PC-9 (cell line): Measurements from ENCODE around the gene OCA2. TPM values are rescaled to one million over a fixed set of nuclear protein-coding genes. Genes with fewer than 3 reads are reported as not detected.

ENCODE experiments used
- BruUV-seq: library from RNA; stranded (reverse); fragments of 400-500 nt; replicated peaks from 2 replicates; lab custom pipeline; 2021; lab: Mats Ljungman, UMichigan
- CTCF ChIA-PET: fragments of 300-600 bp; sonication (Branson Sonifier 250); formaldehyde crosslinking; loops from one replicate; lab custom pipeline; 2022; ENCODE audit warnings: antibody characterized with exemption; lab: Charles Lee
- POLR2A ChIA-PET: fragments of 300-600 bp; sonication (Branson Sonifier 250); formaldehyde crosslinking; loops from one replicate; lab custom pipeline; 2022; ENCODE audit warnings: antibody characterized with exemption; ENCODE audit not compliant: unreplicated experiment; lab: Charles Lee
- DNase-seq, 2 experiments: peaks; one replicate each; pipeline versions ENCODE4 v3.0.0 to v3.0.0-alpha.2; 2015 to 2022; ENCODE audit warnings: mixed read lengths in 1 of 2
- H2AFZ ChIP-seq: fragments of 200-600 bp; sonication (generic); 2 replicates; pipeline ENCODE4 v1.8.1; 2017; ENCODE audit warnings: antibody characterized with exemption
- H3F3A ChIP-seq: fragments of 200-600 bp; sonication (generic); 2 replicates; pipeline ENCODE4 v1.8.1; 2017; ENCODE audit warnings: antibody characterized with exemption, mild to moderate bottlenecking, low read depth; ENCODE audit not compliant: insufficient read depth
- H3K27ac ChIP-seq: fragments of 200-600 bp; sonication (generic); 2 replicates; pipeline ENCODE4 v1.6.1; 2016; ENCODE audit warnings: mixed run types
- H3K27me3 ChIP-seq: fragments of 200-600 bp; sonication (generic); 2 replicates; pipeline ENCODE4 v1.6.1; 2016; ENCODE audit warnings: low read depth, mixed run types; ENCODE audit not compliant: insufficient read depth
- H3K36me3 ChIP-seq: fragments of 200-600 bp; sonication (generic); 2 replicates; pipeline ENCODE4 v1.6.1; 2016; ENCODE audit warnings: low read depth, mixed run types
- H3K4me1 ChIP-seq: fragments of 200-600 bp; sonication (generic); replicated peaks from 2 replicates; pipeline ENCODE4 v1.6.1; 2016; ENCODE audit warnings: mixed run types; ENCODE audit not compliant: insufficient read depth
- H3K4me2 ChIP-seq: fragments of 200-600 bp; sonication (generic); 2 replicates; pipeline ENCODE4 v1.6.1; 2017; ENCODE audit warnings: mixed run types
- H3K4me3 ChIP-seq: fragments of 200-600 bp; sonication (generic); 2 replicates; pipeline ENCODE4 v1.6.1; 2016; ENCODE audit warnings: mixed run types
- H3K79me2 ChIP-seq: fragments of 200-600 bp; sonication (generic); 2 replicates; pipeline ENCODE4 v1.6.1; 2017; ENCODE audit warnings: low read depth, mixed run types
- H3K9me2 ChIP-seq: fragments of 200-600 bp; sonication (generic); 2 replicates; pipeline ENCODE4 v1.8.1; 2017; ENCODE audit warnings: mild to moderate bottlenecking; ENCODE audit not compliant: insufficient read depth
- H3K9me3 ChIP-seq: fragments of 200-600 bp; sonication (generic); 2 replicates; pipeline ENCODE4 v1.8.1; 2016; ENCODE audit warnings: low read depth; ENCODE audit not compliant: insufficient read depth
- H4K20me1 ChIP-seq: fragments of 200-600 bp; sonication (generic); 2 replicates; pipeline ENCODE4 v1.8.1; 2017; ENCODE audit not compliant: insufficient read depth
- CTCF ChIP-seq: fragments of 200-600 bp; sonication (generic); conservative IDR thresholded peaks from 2 replicates; pipeline ENCODE4 v1.6.1; 2017; ENCODE audit warnings: mixed run types, antibody characterized with exemption, mild to moderate bottlenecking, moderate library complexity
- EZH2 ChIP-seq: fragments of 200-600 bp; sonication (generic); IDR thresholded peaks from 2 replicates; pipeline ENCODE4 v1.8.0; 2017; ENCODE audit warnings: antibody characterized with exemption, low read depth
- intact Hi-C: fragments of 100-400 bp; cut with micrococcal nuclease; formaldehyde crosslinking; loops from one replicate; pipeline ENCODE4 v1.10.0; 2022; ENCODE audit not compliant: unreplicated experiment
- total RNA-seq: library from RNA; stranded (reverse); gene quantifications from 2 replicates; pipeline ENCODE4 v1.2.3, GENCODE V29; 2021

OCA2 gene
- total RNA-seq, 1 experiment from 2014 or later, result not detected

GRCh38 chr15:27787931-27788330 lies 311.2 kb downstream of the OCA2 start:
- Histone ChIP-seq H3K36me3 (no peaks in the 10 kb centered on the region), H3K27ac (no peak overlapping the region), H3K4me2 (no peak overlapping the region), H3K4me3 (no peak overlapping the region), H3K79me2 (no peaks in the 10 kb centered on the region), H3K4me1 (no peaks in the 10 kb centered on the region), H3F3A (no peaks in the 10 kb centered on the region), H3K9me2 (no peaks in the 10 kb centered on the region), H3K27me3 (no peaks in the 10 kb centered on the region), H3K9me3 (no peaks in the 10 kb centered on the region), H4K20me1 (no peaks in the 10 kb centered on the region), H2AFZ (no peak overlapping the region)
- DNase-seq, result no peak
- intact Hi-C loops, result no loop called here
- TF ChIP-seq EZH2 (no peak), CTCF (no peak)
- BruUV-seq, result no TSS peak
- ChIA-PET POLR2A (no interaction called here), CTCF (no interaction called here)

- Histone ChIP-seq H3K9me2 (no peaks in the 10 kb centered on the region), H3K4me3 (no peak overlapping the region), H3K79me2 (no peaks in the 10 kb centered on the region), H3F3A (no peaks in the 10 kb centered on the region), H4K20me1 (no peaks in the 10 kb centered on the region), H3K36me3 (no peaks in the 10 kb centered on the region), H3K9me3 (no peaks in the 10 kb centered on the region), H2AFZ (no peak overlapping the region), H3K27me3 (no peaks in the 10 kb centered on the region), H3K4me2 (no peak overlapping the region), H3K27ac (no peak overlapping the region), H3K4me1 (no peaks in the 10 kb centered on the region)
- no TSS peak for BruUV-seq
- intact Hi-C loops, result no loop called here
- TF ChIP-seq CTCF (no peak), EZH2 (no peak)
- ChIA-PET CTCF (no interaction called here), POLR2A (no interaction called here)
- DNase-seq, result no peak
Measured at GRCh38 chr15:27784107-27784506, 315.0 kb downstream of the OCA2 start.

DNA sequence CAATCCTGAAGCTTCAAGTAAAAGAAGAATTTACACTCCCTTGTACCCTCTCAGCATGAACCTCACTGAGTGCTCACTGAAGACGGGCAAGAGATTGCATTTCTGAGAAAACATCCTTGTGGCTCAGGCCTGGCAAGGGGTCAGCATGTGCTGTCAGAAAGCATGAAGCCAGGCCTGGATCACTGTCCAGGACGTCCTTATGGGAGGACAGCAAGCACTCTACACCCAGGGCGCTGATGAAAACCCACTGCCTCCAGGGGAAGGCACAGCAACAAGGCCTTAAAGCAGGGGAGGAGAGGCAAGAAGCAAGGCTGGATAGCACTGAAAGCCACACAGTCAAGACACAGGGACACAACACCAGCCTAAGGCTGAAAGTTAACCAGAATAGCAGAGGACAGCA lies 315.4 kb downstream of the OCA2 start:
- Histone ChIP-seq H3K79me2 (no peaks in the 10 kb centered on the region), H3K9me3 (no peaks in the 10 kb centered on the region), H2AFZ (no peak overlapping the region), H3K36me3 (no peaks in the 10 kb centered on the region), H3K4me2 (no peak overlapping the region), H3K27ac (no peak overlapping the region), H3K27me3 (no peaks in the 10 kb centered on the region), H4K20me1 (no peaks in the 10 kb centered on the region), H3K9me2 (no peaks in the 10 kb centered on the region), H3F3A (no peaks in the 10 kb centered on the region), H3K4me3 (no peak overlapping the region), H3K4me1 (no peaks in the 10 kb centered on the region)
- TF ChIP-seq EZH2, result no peak
- DNase-seq, result no peak
- intact Hi-C loops, result no loop called here
- no TSS peak for BruUV-seq
- CTCF ChIA-PET, result no interaction called here
- POLR2A ChIA-PET, result no interaction called here

DNA sequence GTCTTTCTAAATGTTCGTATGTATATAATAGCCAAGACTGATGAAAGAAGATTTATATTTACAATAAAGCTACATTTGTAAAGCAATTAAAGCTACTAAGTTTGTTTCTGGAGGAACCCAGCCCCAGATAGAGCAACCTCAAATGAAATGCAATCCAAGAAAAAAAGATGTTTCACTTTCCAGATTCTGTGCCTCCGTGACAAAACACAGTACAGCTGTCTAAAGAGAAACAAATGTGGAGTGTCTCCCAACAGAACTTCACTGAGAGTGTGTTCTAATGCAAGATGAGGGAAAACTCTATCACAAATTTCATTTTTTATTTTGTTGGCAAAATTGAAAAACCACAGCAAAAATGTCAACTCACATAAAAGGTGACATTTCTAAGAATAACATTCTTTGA lies 317.0 kb downstream of the OCA2 start:
- Histone ChIP-seq H3K27ac (no peak overlapping the region), H3K4me1 (no peaks in the 10 kb centered on the region), H3F3A (no peaks in the 10 kb centered on the region), H3K4me2 (no peak overlapping the region), H3K9me2 (no peaks in the 10 kb centered on the region), H3K27me3 (no peaks in the 10 kb centered on the region), H2AFZ (no peak overlapping the region), H3K36me3 (no peaks in the 10 kb centered on the region), H3K79me2 (no peaks in the 10 kb centered on the region), H3K4me3 (no peak overlapping the region), H4K20me1 (no peaks in the 10 kb centered on the region), H3K9me3 (no peaks in the 10 kb centered on the region)
- ChIA-PET CTCF (no interaction called here), POLR2A (no interaction called here)
- intact Hi-C loops, result no loop called here
- no TSS peak for BruUV-seq
- TF ChIP-seq EZH2 (no peak), CTCF (no peak)
- DNase-seq, result no peak
